WTC11 (cell line): Measurements from ENCODE around the gene COMMD7. TPM values are rescaled to one million over a fixed set of nuclear protein-coding genes. Genes with fewer than 3 reads are reported as not detected.

Experiments used
- CREB1 ChIP-seq: sonication (generic); formaldehyde crosslinking; IDR thresholded peaks from 2 replicates; pipeline ENCODE4 v1.8.0; 2023; ENCODE audit warnings: mild to moderate bottlenecking, missing genetic modification reagents
- CREM ChIP-seq: sonication (generic); formaldehyde crosslinking; IDR thresholded peaks from 2 replicates; pipeline ENCODE4 v1.8.1; 2022; ENCODE audit warnings: mild to moderate bottlenecking, missing genetic modification reagents, moderate library complexity
- FOXP1 ChIP-seq: sonication (generic); formaldehyde crosslinking; IDR thresholded peaks from 2 replicates; pipeline ENCODE4 v1.8.0; 2022; ENCODE audit warnings: missing genetic modification reagents, mild to moderate bottlenecking, moderate library complexity, borderline replicate concordance
- GABPB1 ChIP-seq: sonication (generic); formaldehyde crosslinking; IDR thresholded peaks from 2 replicates; pipeline ENCODE4 v1.8.1; 2023; ENCODE audit warnings: mild to moderate bottlenecking, missing genetic modification reagents
- MXD4 ChIP-seq: fragments of 250-450 bp; sonication (Bioruptor Pico); IDR thresholded peaks from 2 replicates; pipeline ENCODE4 v1.8.0; 2021; ENCODE audit warnings: mild to moderate bottlenecking, moderate library complexity, borderline replicate concordance
- MYBL2 ChIP-seq: sonication (generic); formaldehyde crosslinking; IDR thresholded peaks from 2 replicates; pipeline ENCODE4 v1.8.1; 2023; ENCODE audit warnings: mild to moderate bottlenecking, moderate library complexity, missing genetic modification reagents
- NFATC4 ChIP-seq: fragments of 250-450 bp; sonication (Bioruptor Pico); IDR thresholded peaks from 2 replicates; pipeline ENCODE4 v1.9.0; 2021; ENCODE audit warnings: mild to moderate bottlenecking
- NFE2L1 ChIP-seq: sonication (generic); formaldehyde crosslinking; IDR thresholded peaks from 2 replicates; pipeline ENCODE4 v1.8.1; 2023; ENCODE audit warnings: missing genetic modification reagents
- SMAD4 ChIP-seq: sonication (generic); formaldehyde crosslinking; IDR thresholded peaks from 2 replicates; pipeline ENCODE4 v1.8.0; 2022; ENCODE audit warnings: mild to moderate bottlenecking, missing genetic modification reagents
- SOX15 ChIP-seq: fragments of 250-450 bp; sonication (Bioruptor Pico); IDR thresholded peaks from 2 replicates; pipeline ENCODE4 v1.9.0; 2021; ENCODE audit warnings: mild to moderate bottlenecking
- TCF7 ChIP-seq: sonication (generic); formaldehyde crosslinking; IDR thresholded peaks from 2 replicates; pipeline ENCODE4 v1.8.0; 2022; ENCODE audit warnings: mild to moderate bottlenecking, low read depth, missing genetic modification reagents, moderate library complexity
- TP53 ChIP-seq: sonication (generic); formaldehyde crosslinking; IDR thresholded peaks from 2 replicates; pipeline ENCODE4 v1.8.1; 2023; ENCODE audit warnings: mild to moderate bottlenecking, missing genetic modification reagents
- ZNF219 ChIP-seq: sonication (generic); formaldehyde crosslinking; IDR thresholded peaks from 2 replicates; pipeline ENCODE4 v1.8.0; 2023; ENCODE audit warnings: missing genetic modification reagents, mild to moderate bottlenecking, borderline replicate concordance
- ZNF232 ChIP-seq: sonication (generic); formaldehyde crosslinking; IDR thresholded peaks from 2 replicates; pipeline ENCODE4 v1.8.0; 2022; ENCODE audit warnings: mild to moderate bottlenecking, missing genetic modification reagents
- ZNF317 ChIP-seq: sonication (generic); formaldehyde crosslinking; IDR thresholded peaks from 2 replicates; pipeline ENCODE4 v1.8.1; 2023; ENCODE audit warnings: low read depth, mild to moderate bottlenecking, moderate library complexity, missing genetic modification reagents, borderline replicate concordance
- ZNF423 ChIP-seq: fragments of 250-450 bp; sonication (Bioruptor Pico); IDR thresholded peaks from 2 replicates; pipeline ENCODE4 v2.1.2; 2022; ENCODE audit warnings: mild to moderate bottlenecking, moderate library complexity
- ZNF671 ChIP-seq: fragments of 250-450 bp; sonication (Bioruptor Pico); IDR thresholded peaks from 2 replicates; pipeline ENCODE4 v1.8.0; 2021; ENCODE audit warnings: mild to moderate bottlenecking
- total RNA-seq: library from RNA; stranded (reverse); gene quantifications from 3 replicates; pipeline ENCODE4 v1.2.3, GENCODE V29; 2021
- TF ChIP-seq, protein P1 (sequence below): sonication (generic); formaldehyde crosslinking; conservative IDR thresholded peaks from 2 replicates; pipeline ENCODE4 v1.8.1; 2023; ENCODE audit warnings: mild to moderate bottlenecking, low read depth, missing genetic modification reagents, moderate library complexity
- TF ChIP-seq, protein P2 (sequence below): sonication (generic); formaldehyde crosslinking; IDR thresholded peaks from 2 replicates; pipeline ENCODE4 v1.8.0; 2023; ENCODE audit warnings: missing genetic modification reagents
- TF ChIP-seq, protein P3 (sequence below): fragments of 250-450 bp; sonication (Bioruptor Pico); IDR thresholded peaks from 2 replicates; pipeline ENCODE4 v1.9.0; 2021; ENCODE audit warnings: mild to moderate bottlenecking
- TF ChIP-seq, protein P4 (sequence below): sonication (generic); formaldehyde crosslinking; IDR thresholded peaks from 2 replicates; pipeline ENCODE4 v1.8.0; 2022; ENCODE audit warnings: mild to moderate bottlenecking, missing genetic modification reagents
- TF ChIP-seq, protein P5 (sequence below): fragments of 250-450 bp; sonication (Bioruptor Pico); IDR thresholded peaks from 2 replicates; pipeline ENCODE4 v1.9.0; 2021; ENCODE audit warnings: mild to moderate bottlenecking
- TF ChIP-seq, protein P6 (sequence below): sonication (generic); formaldehyde crosslinking; IDR thresholded peaks from 2 replicates; pipeline ENCODE4 v1.8.0; 2023; ENCODE audit warnings: missing genetic modification reagents, mild to moderate bottlenecking, borderline replicate concordance
- TF ChIP-seq, protein P7 (sequence below): fragments of 200-600 bp; IDR thresholded peaks from 2 replicates; pipeline ENCODE4 v1.8.0; 2022; ENCODE audit warnings: antibody characterized with exemption
- TF ChIP-seq, protein P8 (sequence below): fragments of 250-450 bp; sonication (Bioruptor Pico); IDR thresholded peaks from 2 replicates; pipeline ENCODE4 v1.8.0; 2021; ENCODE audit warnings: mild to moderate bottlenecking

COMMD7 gene
- total RNA-seq, 1 experiment from 2014 or later = 42.3 TPM

DNA sequence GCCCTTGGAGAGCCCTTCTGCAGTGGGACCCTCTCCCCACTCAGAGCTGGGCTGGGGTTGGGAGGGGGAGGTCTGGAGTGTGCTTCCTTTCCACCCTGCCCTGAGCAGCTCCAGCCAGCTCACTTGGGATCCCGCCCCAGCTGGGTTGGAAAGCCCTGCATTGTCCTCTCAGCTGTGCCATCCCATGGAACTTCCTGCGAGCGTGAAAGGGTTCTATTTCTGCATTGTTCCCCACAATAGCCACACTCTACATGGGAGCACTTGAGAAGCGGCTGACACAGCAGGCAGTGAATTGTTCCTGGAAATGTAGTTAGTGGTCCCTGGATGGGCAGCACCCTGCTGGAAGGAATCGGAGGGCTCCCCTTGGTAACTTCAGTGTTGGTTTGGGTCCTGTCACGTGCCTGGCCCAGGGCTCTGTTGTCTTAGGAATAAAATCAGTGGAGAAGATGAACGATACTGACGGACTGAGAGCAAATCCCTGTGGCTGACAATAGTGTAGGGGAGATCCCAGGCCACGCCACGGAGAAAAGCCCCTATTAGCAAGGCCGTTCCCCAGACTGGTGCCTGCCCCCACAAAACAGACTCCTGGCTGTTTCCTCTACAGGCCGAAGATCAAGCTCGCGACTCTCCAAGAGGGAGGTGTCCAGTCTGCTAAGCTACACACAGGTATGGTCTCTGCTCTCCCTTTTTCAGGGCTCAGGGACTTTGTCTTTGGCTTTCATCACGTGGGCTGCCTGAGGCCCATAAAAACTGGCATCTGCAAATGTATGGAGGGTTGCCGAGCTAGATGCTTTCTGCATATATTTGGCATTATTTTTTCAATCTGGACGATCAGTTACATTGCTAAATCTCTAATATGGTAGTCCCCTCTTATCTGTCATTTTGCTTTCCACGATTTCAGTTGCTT, 37.7 kb upstream of the COMMD7 start (continued):
- TF ChIP-seq, protein P1, sequence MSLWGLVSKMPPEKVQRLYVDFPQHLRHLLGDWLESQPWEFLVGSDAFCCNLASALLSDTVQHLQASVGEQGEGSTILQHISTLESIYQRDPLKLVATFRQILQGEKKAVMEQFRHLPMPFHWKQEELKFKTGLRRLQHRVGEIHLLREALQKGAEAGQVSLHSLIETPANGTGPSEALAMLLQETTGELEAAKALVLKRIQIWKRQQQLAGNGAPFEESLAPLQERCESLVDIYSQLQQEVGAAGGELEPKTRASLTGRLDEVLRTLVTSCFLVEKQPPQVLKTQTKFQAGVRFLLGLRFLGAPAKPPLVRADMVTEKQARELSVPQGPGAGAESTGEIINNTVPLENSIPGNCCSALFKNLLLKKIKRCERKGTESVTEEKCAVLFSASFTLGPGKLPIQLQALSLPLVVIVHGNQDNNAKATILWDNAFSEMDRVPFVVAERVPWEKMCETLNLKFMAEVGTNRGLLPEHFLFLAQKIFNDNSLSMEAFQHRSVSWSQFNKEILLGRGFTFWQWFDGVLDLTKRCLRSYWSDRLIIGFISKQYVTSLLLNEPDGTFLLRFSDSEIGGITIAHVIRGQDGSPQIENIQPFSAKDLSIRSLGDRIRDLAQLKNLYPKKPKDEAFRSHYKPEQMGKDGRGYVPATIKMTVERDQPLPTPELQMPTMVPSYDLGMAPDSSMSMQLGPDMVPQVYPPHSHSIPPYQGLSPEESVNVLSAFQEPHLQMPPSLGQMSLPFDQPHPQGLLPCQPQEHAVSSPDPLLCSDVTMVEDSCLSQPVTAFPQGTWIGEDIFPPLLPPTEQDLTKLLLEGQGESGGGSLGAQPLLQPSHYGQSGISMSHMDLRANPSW (CRISPR knock-in tag) = no peak
- TF ChIP-seq, protein P2, sequence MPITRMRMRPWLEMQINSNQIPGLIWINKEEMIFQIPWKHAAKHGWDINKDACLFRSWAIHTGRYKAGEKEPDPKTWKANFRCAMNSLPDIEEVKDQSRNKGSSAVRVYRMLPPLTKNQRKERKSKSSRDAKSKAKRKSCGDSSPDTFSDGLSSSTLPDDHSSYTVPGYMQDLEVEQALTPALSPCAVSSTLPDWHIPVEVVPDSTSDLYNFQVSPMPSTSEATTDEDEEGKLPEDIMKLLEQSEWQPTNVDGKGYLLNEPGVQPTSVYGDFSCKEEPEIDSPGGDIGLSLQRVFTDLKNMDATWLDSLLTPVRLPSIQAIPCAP (CRISPR knock-in tag) = no peak
- TF ChIP-seq, protein P3, sequence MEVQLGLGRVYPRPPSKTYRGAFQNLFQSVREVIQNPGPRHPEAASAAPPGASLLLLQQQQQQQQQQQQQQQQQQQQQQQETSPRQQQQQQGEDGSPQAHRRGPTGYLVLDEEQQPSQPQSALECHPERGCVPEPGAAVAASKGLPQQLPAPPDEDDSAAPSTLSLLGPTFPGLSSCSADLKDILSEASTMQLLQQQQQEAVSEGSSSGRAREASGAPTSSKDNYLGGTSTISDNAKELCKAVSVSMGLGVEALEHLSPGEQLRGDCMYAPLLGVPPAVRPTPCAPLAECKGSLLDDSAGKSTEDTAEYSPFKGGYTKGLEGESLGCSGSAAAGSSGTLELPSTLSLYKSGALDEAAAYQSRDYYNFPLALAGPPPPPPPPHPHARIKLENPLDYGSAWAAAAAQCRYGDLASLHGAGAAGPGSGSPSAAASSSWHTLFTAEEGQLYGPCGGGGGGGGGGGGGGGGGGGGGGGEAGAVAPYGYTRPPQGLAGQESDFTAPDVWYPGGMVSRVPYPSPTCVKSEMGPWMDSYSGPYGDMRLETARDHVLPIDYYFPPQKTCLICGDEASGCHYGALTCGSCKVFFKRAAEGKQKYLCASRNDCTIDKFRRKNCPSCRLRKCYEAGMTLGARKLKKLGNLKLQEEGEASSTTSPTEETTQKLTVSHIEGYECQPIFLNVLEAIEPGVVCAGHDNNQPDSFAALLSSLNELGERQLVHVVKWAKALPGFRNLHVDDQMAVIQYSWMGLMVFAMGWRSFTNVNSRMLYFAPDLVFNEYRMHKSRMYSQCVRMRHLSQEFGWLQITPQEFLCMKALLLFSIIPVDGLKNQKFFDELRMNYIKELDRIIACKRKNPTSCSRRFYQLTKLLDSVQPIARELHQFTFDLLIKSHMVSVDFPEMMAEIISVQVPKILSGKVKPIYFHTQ = no peak
- TF ChIP-seq MYBL2 (no peak), SOX15 (CRISPR knock-in tag) (no peak), MXD4 (no peak), SMAD4 (CRISPR knock-in tag) (no peak), TCF7 (CRISPR knock-in tag) (no peak), ZNF671 (CRISPR knock-in tag) (no peak), CREB1 (no peak), NFE2L1 (CRISPR knock-in tag) (no peak), FOXP1 (CRISPR knock-in tag) (0 out of 2 replicates have a peak, but pooled peaks have one; percentile 12), ZNF317 (CRISPR knock-in tag) (0 out of 2 replicates have a peak, but pooled peaks have one; percentile 7), NFATC4 (CRISPR knock-in tag) (no peak), CREM (CRISPR knock-in tag) (no peak), ZNF219 (no peak), GABPB1 (CRISPR knock-in tag) (no peak), TP53 (no peak), ZNF232 (CRISPR knock-in tag) (no peak), ZNF423 (CRISPR knock-in tag) (peak; percentile 99)
- TF ChIP-seq, protein P4, sequence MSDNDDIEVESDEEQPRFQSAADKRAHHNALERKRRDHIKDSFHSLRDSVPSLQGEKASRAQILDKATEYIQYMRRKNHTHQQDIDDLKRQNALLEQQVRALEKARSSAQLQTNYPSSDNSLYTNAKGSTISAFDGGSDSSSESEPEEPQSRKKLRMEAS (CRISPR knock-in tag) = no peak
- TF ChIP-seq, protein P5, sequence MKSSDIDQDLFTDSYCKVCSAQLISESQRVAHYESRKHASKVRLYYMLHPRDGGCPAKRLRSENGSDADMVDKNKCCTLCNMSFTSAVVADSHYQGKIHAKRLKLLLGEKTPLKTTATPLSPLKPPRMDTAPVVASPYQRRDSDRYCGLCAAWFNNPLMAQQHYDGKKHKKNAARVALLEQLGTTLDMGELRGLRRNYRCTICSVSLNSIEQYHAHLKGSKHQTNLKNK (CRISPR knock-in tag) = no peak
- TF ChIP-seq, protein P6, sequence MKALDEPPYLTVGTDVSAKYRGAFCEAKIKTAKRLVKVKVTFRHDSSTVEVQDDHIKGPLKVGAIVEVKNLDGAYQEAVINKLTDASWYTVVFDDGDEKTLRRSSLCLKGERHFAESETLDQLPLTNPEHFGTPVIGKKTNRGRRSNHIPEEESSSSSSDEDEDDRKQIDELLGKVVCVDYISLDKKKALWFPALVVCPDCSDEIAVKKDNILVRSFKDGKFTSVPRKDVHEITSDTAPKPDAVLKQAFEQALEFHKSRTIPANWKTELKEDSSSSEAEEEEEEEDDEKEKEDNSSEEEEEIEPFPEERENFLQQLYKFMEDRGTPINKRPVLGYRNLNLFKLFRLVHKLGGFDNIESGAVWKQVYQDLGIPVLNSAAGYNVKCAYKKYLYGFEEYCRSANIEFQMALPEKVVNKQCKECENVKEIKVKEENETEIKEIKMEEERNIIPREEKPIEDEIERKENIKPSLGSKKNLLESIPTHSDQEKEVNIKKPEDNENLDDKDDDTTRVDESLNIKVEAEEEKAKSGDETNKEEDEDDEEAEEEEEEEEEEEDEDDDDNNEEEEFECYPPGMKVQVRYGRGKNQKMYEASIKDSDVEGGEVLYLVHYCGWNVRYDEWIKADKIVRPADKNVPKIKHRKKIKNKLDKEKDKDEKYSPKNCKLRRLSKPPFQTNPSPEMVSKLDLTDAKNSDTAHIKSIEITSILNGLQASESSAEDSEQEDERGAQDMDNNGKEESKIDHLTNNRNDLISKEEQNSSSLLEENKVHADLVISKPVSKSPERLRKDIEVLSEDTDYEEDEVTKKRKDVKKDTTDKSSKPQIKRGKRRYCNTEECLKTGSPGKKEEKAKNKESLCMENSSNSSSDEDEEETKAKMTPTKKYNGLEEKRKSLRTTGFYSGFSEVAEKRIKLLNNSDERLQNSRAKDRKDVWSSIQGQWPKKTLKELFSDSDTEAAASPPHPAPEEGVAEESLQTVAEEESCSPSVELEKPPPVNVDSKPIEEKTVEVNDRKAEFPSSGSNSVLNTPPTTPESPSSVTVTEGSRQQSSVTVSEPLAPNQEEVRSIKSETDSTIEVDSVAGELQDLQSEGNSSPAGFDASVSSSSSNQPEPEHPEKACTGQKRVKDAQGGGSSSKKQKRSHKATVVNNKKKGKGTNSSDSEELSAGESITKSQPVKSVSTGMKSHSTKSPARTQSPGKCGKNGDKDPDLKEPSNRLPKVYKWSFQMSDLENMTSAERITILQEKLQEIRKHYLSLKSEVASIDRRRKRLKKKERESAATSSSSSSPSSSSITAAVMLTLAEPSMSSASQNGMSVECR (CRISPR knock-in tag) = no peak
- TF ChIP-seq, protein P7, sequence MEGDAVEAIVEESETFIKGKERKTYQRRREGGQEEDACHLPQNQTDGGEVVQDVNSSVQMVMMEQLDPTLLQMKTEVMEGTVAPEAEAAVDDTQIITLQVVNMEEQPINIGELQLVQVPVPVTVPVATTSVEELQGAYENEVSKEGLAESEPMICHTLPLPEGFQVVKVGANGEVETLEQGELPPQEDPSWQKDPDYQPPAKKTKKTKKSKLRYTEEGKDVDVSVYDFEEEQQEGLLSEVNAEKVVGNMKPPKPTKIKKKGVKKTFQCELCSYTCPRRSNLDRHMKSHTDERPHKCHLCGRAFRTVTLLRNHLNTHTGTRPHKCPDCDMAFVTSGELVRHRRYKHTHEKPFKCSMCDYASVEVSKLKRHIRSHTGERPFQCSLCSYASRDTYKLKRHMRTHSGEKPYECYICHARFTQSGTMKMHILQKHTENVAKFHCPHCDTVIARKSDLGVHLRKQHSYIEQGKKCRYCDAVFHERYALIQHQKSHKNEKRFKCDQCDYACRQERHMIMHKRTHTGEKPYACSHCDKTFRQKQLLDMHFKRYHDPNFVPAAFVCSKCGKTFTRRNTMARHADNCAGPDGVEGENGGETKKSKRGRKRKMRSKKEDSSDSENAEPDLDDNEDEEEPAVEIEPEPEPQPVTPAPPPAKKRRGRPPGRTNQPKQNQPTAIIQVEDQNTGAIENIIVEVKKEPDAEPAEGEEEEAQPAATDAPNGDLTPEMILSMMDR = no peak
- TF ChIP-seq, protein P8, sequence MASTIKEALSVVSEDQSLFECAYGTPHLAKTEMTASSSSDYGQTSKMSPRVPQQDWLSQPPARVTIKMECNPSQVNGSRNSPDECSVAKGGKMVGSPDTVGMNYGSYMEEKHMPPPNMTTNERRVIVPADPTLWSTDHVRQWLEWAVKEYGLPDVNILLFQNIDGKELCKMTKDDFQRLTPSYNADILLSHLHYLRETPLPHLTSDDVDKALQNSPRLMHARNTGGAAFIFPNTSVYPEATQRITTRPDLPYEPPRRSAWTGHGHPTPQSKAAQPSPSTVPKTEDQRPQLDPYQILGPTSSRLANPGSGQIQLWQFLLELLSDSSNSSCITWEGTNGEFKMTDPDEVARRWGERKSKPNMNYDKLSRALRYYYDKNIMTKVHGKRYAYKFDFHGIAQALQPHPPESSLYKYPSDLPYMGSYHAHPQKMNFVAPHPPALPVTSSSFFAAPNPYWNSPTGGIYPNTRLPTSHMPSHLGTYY (CRISPR knock-in tag) = 0 out of 2 replicates have a peak, but pooled peaks have one; percentile 50
